ENCODE data around the gene C12orf54. TPM values are rescaled to one million over a fixed set of nuclear protein-coding genes. Genes with fewer than 3 reads are reported as not detected.
"Not testable (repeated sequence)": the region's sequence is repeated elsewhere in the genome, so short reads cannot be mapped to it uniquely, and the experiment has no call there.

The C12orf54 gene
- not detected in 2 replicates for polyA plus RNA-seq (2011; rRNA removed)
- not detected in 2 replicates for polyA minus RNA-seq (2011; rRNA and poly(A)+ RNA removed)

- Histone ChIP-seq H3K4me3 (ENCODE audit: low read depth, low read length) (no peak within 1 kb of the TSS), H3K9me3 (ENCODE audit: control insufficient read depth, insufficient read depth, low read length) (no peaks in the 10 kb centered on the region), H3K27me3 (ENCODE audit: control insufficient read depth, insufficient read depth, low read length) (peaks cover 6% of the 10 kb centered on the region), H3K27ac (ENCODE audit: low read depth, low read length) (no peak within 1 kb of the TSS)
- DNase-seq (ENCODE audit: low read depth, low spot score) = no peak
- TF ChIP-seq, protein P1, sequence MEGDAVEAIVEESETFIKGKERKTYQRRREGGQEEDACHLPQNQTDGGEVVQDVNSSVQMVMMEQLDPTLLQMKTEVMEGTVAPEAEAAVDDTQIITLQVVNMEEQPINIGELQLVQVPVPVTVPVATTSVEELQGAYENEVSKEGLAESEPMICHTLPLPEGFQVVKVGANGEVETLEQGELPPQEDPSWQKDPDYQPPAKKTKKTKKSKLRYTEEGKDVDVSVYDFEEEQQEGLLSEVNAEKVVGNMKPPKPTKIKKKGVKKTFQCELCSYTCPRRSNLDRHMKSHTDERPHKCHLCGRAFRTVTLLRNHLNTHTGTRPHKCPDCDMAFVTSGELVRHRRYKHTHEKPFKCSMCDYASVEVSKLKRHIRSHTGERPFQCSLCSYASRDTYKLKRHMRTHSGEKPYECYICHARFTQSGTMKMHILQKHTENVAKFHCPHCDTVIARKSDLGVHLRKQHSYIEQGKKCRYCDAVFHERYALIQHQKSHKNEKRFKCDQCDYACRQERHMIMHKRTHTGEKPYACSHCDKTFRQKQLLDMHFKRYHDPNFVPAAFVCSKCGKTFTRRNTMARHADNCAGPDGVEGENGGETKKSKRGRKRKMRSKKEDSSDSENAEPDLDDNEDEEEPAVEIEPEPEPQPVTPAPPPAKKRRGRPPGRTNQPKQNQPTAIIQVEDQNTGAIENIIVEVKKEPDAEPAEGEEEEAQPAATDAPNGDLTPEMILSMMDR (IDR thresholded peaks at IDR 0.05; ENCODE audit: low read depth, low read length) = no peak
- ChIA-PET POLR2A (no interaction called here), CTCF (no interaction called here)
These were observed at the start of gene C12orf54 for GRCh38 chr12:48482198-48482597. C12orf54 (plus strand) TSS chr12:48482498; CDS start chr12:48483297, 799 bp downstream.

- H3K27me3 ChIP-seq (ENCODE audit: control insufficient read depth, insufficient read depth, low read length); H3K27ac ChIP-seq (ENCODE audit: low read depth, low read length); POLR2A ChIA-PET; H3K4me3 ChIP-seq (ENCODE audit: low read depth, low read length); DNase-seq (ENCODE audit: low read depth, low spot score); H3K9me3 ChIP-seq (ENCODE audit: control insufficient read depth, insufficient read depth, low read length): not testable (repeated sequence)
- CTCF ChIA-PET = interaction anchor here (0.7 kb wide), 1 partner anchor 166 kb away, joined by 3 read pairs; no protein-coding TSS in a partner anchor
These were observed 48.3 kb upstream of the C12orf54 start for GRCh38 chr12:48434016-48434415.

DNA sequence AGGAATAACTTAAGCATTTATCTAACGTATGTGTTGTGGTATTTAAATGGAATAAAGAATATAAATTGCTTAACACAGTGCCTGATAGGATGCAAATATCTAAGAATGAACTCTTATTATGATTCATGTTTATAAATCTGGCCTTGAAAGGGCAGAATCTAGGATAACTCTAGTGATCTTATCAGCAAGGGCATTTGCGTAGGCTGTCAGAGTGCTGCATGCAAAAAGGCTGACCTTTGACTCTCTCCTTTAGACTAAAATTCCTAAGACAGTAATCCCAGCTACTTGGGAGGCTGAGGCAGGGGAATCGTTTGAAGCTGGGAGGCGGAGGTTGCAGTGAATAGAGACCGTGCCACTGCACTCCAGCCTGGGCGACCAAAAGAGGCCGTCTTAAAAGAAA, 41.2 kb upstream of the C12orf54 start:
- H3K9me3 ChIP-seq (ENCODE audit: control insufficient read depth, insufficient read depth, low read length) = no peaks in the 10 kb centered on the region
- TF ChIP-seq, protein P1 (IDR thresholded peaks at IDR 0.05; ENCODE audit: low read depth, low read length) = no peak
- no peaks in the 10 kb centered on the region for H3K27me3 ChIP-seq (ENCODE audit: control insufficient read depth, insufficient read depth, low read length)
- ChIA-PET POLR2A (no interaction called here), CTCF (no interaction called here)
- H3K27ac ChIP-seq (ENCODE audit: low read depth, low read length) = no peak overlapping the region
- no peak overlapping the region for H3K4me3 ChIP-seq (ENCODE audit: low read depth, low read length)
- DNase-seq (ENCODE audit: low read depth, low spot score) = no peak

- H3K9me3 ChIP-seq (ENCODE audit: control insufficient read depth, insufficient read depth, low read length) = no peaks in the 10 kb centered on the region
- ChIA-PET CTCF (no interaction called here), POLR2A (no interaction called here)
- DNase-seq (ENCODE audit: low read depth, low spot score) = no peak
- H3K27ac ChIP-seq (ENCODE audit: low read depth, low read length) = no peak overlapping the region
- H3K27me3 ChIP-seq (ENCODE audit: control insufficient read depth, insufficient read depth, low read length) = no peaks in the 10 kb centered on the region
- H3K4me3 ChIP-seq (ENCODE audit: low read depth, low read length) = no peak overlapping the region
- TF ChIP-seq, protein P1 (IDR thresholded peaks at IDR 0.05; ENCODE audit: low read depth, low read length) = no peak
These were observed 40.0 kb upstream of the C12orf54 start for GRCh38 chr12:48442179-48442847.

DNA sequence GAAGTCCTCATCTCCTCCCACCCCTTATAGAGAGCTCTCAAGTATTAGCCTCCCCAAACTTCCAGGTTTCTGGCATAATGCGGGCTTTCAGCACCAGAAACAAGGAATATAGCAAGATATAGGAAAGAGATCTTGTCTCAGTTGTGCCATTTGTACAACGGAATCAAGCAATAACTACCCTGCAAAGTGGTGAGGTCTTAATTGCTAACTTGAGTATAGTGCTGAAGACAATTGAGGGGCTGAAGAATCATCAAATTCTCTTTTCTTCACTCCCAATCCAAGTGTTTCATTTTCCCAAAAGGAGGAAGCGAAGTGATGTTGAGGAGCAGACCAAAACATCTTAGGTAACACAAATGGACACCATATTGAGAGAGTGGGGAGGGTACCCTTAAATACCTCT, 36.8 kb upstream of the C12orf54 start:
- H3K27ac ChIP-seq (ENCODE audit: low read depth, low read length) = no peak overlapping the region
- no peaks in the 10 kb centered on the region for H3K27me3 ChIP-seq (ENCODE audit: control insufficient read depth, insufficient read depth, low read length)
- CTCF ChIA-PET = no interaction called here
- TF ChIP-seq, protein P1 (IDR thresholded peaks at IDR 0.05; ENCODE audit: low read depth, low read length) = no peak
- POLR2A ChIA-PET = no interaction called here
- no peak for DNase-seq (ENCODE audit: low read depth, low spot score)
- H3K4me3 ChIP-seq (ENCODE audit: low read depth, low read length) = no peak overlapping the region
- no peaks in the 10 kb centered on the region for H3K9me3 ChIP-seq (ENCODE audit: control insufficient read depth, insufficient read depth, low read length)
